Neuronal stem cell (in vitro differentiated cells): ENCODE measurements around the gene KLHL5.

Experiments used
- DNase-seq: peaks from one replicate; pipeline ENCODE4 v3.0.0-alpha.2; 2013; ENCODE audit warnings: low spot score
- H2AFZ ChIP-seq: one replicate; pipeline ENCODE4 v1.6.1; 2013; ENCODE audit warnings: mild to moderate bottlenecking, low read length, inconsistent platforms
- H2AK5ac ChIP-seq: 2 replicates; pipeline ENCODE4 v1.6.1; 2013; ENCODE audit warnings: low read depth, mild to moderate bottlenecking, inconsistent platforms, low read length, moderate library complexity, mixed read lengths
- H2BK120ac ChIP-seq: 2 replicates; pipeline ENCODE4 v1.6.1; 2013; ENCODE audit warnings: low read depth, mild to moderate bottlenecking, inconsistent platforms, low read length, moderate library complexity, mixed read lengths
- H2BK12ac ChIP-seq: one replicate; pipeline ENCODE4 v1.6.1; 2013; ENCODE audit warnings: low read length, inconsistent platforms
- H2BK15ac ChIP-seq: 2 replicates; pipeline ENCODE4 v1.6.1; 2013; ENCODE audit warnings: mild to moderate bottlenecking, low read length, inconsistent platforms, mixed read lengths
- H2BK5ac ChIP-seq: one replicate; pipeline ENCODE4 v1.6.1; 2013; ENCODE audit warnings: inconsistent platforms, mild to moderate bottlenecking, low read length, moderate library complexity
- H3K14ac ChIP-seq: one replicate; pipeline ENCODE4 v1.6.1; 2013; ENCODE audit warnings: low read length, inconsistent platforms
- H3K18ac ChIP-seq: 2 replicates; pipeline ENCODE4 v1.6.1; 2013; ENCODE audit warnings: low read length, inconsistent platforms
- H3K23ac ChIP-seq: 2 replicates; pipeline ENCODE4 v1.6.1; 2013; ENCODE audit warnings: low read depth, mild to moderate bottlenecking, mixed read lengths, low read length, inconsistent platforms; ENCODE audit not compliant: poor library complexity
- H3K27ac ChIP-seq: replicated peaks from 3 replicates; pipeline ENCODE4 v1.5.1; 2013; ENCODE audit warnings: low read length, inconsistent platforms
- H3K27me3 ChIP-seq, 3 experiments: 2 replicates each; pipeline ENCODE4 v1.6.1; 2013; ENCODE audit warnings: low read length in 3 of 3, mild to moderate bottlenecking in 2 of 3, inconsistent platforms in 1 of 3, low read depth in 1 of 3, mixed read lengths in 1 of 3, moderate library complexity in 1 of 3; ENCODE audit not compliant: control insufficient read depth in 3 of 3, insufficient read depth in 3 of 3
- H3K36me3 ChIP-seq, 2 donors: replicated peaks in 1 of 2; 2 replicates each; pipeline ENCODE4 v1.6.1; 2013; ENCODE audit warnings: low read length in 2 of 2; ENCODE audit not compliant: control insufficient read depth in 2 of 2, insufficient read depth in 2 of 2
- H3K4ac ChIP-seq: 2 replicates; pipeline ENCODE4 v1.6.1; 2013; ENCODE audit warnings: inconsistent platforms, mild to moderate bottlenecking, low read length, moderate library complexity
- H3K4me1 ChIP-seq, 2 donors: 1 replicate in 1 of 2; 2 replicates in 1 of 2; pipeline ENCODE4 v1.6.1; 2013; ENCODE audit warnings: low read length in 2 of 2, low read depth in 1 of 2; ENCODE audit not compliant: control insufficient read depth in 2 of 2, insufficient read depth in 1 of 2
- H3K4me2 ChIP-seq: one replicate; pipeline ENCODE4 v1.6.1; 2013; ENCODE audit warnings: mild to moderate bottlenecking, low read length, inconsistent platforms; ENCODE audit not compliant: insufficient read depth, poor library complexity, severe bottlenecking
- H3K4me3 ChIP-seq, 2 donors: 2 replicates each; pipeline ENCODE4 v1.5.1; 2013; ENCODE audit warnings: low read length in 2 of 2, mild to moderate bottlenecking in 2 of 2, inconsistent platforms in 1 of 2, moderate library complexity in 1 of 2
- H3K79me1 ChIP-seq: one replicate; pipeline ENCODE4 v1.6.1; 2013; ENCODE audit warnings: low read depth, mild to moderate bottlenecking, inconsistent platforms, low read length, moderate library complexity
- H3K9ac ChIP-seq: one replicate; pipeline ENCODE4 v1.6.1; 2013; ENCODE audit warnings: mild to moderate bottlenecking, low read depth, low read length, inconsistent platforms; ENCODE audit not compliant: poor library complexity
- H3K9me3 ChIP-seq, 2 donors: replicated peaks in 1 of 2; 2 replicates each; pipeline versions ENCODE3 to v1.6.1; 2013; ENCODE audit warnings: low read length in 2 of 2, mild to moderate bottlenecking in 2 of 2, inconsistent platforms in 1 of 2, low read depth in 1 of 2, mixed read lengths in 1 of 2, moderate library complexity in 1 of 2; ENCODE audit not compliant: control insufficient read depth in 2 of 2, insufficient read depth in 1 of 2
- H4K8ac ChIP-seq: one replicate; pipeline ENCODE4 v1.6.1; 2013; ENCODE audit warnings: low read depth, mild to moderate bottlenecking, inconsistent platforms, low read length, moderate library complexity
- H4K91ac ChIP-seq: one replicate; pipeline ENCODE4 v1.6.1; 2013; ENCODE audit warnings: low read length, low read depth, mild to moderate bottlenecking, inconsistent platforms; ENCODE audit not compliant: poor library complexity
- WGBS, 2 donors: extraction: QIAGEN DNeasy Blood & Tissue Kit; methylation state at CpG; one replicate each; pipeline ENCODE4 v1.1.7; 2013; ENCODE audit warnings: missing lambda C conversion rate in 2 of 2, mixed read lengths in 1 of 2; ENCODE audit not compliant: insufficient read length in 2 of 2, insufficient replicate concordance in 1 of 2; ENCODE audit errors: extremely low coverage in 2 of 2; 5-methylcytosine and 5-hydroxymethylcytosine counted together

KLHL5 gene

GRCh38 chr4:39085891-39086290, 23.9 kb downstream of the KLHL5 start:
- Histone ChIP-seq H2BK15ac (no peak overlapping the region), H3K27me3 (no peaks in the 10 kb centered on the region), H3K14ac (no peak overlapping the region), H3K23ac (no peak overlapping the region), H3K4me3 (no peak overlapping the region), H3K4ac (no peak overlapping the region), H3K36me3 (peaks cover 6 to 73% of the 10 kb centered on the region in 2 donors), H3K79me1 (no peaks in the 10 kb centered on the region), H2BK5ac (no peak overlapping the region), H3K4me1 (no peaks in the 10 kb centered on the region), H4K91ac (no peak overlapping the region), H2AFZ (no peak overlapping the region), H2BK12ac (no peak overlapping the region), H3K18ac (no peak overlapping the region), H3K4me2 (no peak overlapping the region), H4K8ac (no peak overlapping the region), H3K9ac (no peak overlapping the region), H2AK5ac (no peak overlapping the region), H2BK120ac (no peak overlapping the region), H3K9me3 (no peaks in the 10 kb centered on the region), H3K27ac (no peak overlapping the region)
- DNase-seq = no peak
- no CpG with 5 or more reads among the region's 5 CpGs for WGBS, 2 donors

- no peak overlapping the region for H2BK15ac ChIP-seq
- no peak overlapping the region for H3K18ac ChIP-seq
- no peak overlapping the region for H4K91ac ChIP-seq
- WGBS, 2 donors = no CpG with 5 or more reads among the region's 1 CpG
- H4K8ac ChIP-seq = no peak overlapping the region
- H3K27me3 ChIP-seq = no peaks in the 10 kb centered on the region
- H2BK120ac ChIP-seq = no peak overlapping the region
- H3K4me1 ChIP-seq = no peaks in the 10 kb centered on the region
- no peaks in the 10 kb centered on the region for H3K9me3 ChIP-seq
- no peak overlapping the region for H2BK12ac ChIP-seq
- no peak for DNase-seq
- no peak overlapping the region for H3K9ac ChIP-seq
- H2BK5ac ChIP-seq = no peak overlapping the region
- no peak overlapping the region for H3K4me2 ChIP-seq
- H3K4me3 ChIP-seq = no peak overlapping the region
- no peaks in the 10 kb centered on the region for H3K79me1 ChIP-seq
- H3K14ac ChIP-seq = no peak overlapping the region
- peaks cover 0 to 28% of the 10 kb centered on the region in 2 donors for H3K36me3 ChIP-seq
- H2AFZ ChIP-seq = no peak overlapping the region
- no peak overlapping the region for H3K23ac ChIP-seq
- no peak overlapping the region for H3K4ac ChIP-seq
- no peak overlapping the region for H2AK5ac ChIP-seq
- H3K27ac ChIP-seq = no peak overlapping the region
Observed at GRCh38 chr4:39096847-39097246, 34.8 kb downstream of the KLHL5 start.

DNA sequence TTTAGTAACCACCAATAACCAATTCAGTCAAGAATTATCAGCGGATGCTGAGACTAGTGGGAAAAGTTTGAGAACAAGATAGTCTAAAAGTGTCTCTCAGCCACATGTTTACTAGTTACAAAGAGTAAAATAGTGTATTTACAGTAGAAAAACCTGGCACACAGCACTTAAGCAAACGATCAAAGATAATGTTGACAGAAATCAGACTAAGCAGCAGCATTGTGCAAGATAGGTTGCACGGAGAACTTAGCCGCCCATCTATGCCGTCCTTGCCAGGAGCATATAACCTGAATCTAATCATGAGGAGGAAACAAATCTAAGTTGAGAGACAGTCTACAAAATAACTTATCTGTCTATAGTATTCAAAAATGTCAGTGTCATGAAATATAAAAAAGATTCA, 35.3 kb downstream of the KLHL5 start:
- Histone ChIP-seq H3K14ac (no peak overlapping the region), H2AFZ (no peak overlapping the region), H3K4ac (no peak overlapping the region)

GRCh38 chr4:39102297-39102696, 40.3 kb downstream of the KLHL5 start:
- Histone ChIP-seq H2BK12ac (no peak overlapping the region), H3K4me3 (no peak overlapping the region), H3K9me3 (peaks cover 0 to 2% of the 10 kb centered on the region in 2 donors), H3K23ac (no peak overlapping the region), H3K14ac (no peak overlapping the region), H2BK5ac (no peak overlapping the region), H3K4me2 (no peak overlapping the region), H2BK15ac (no peak overlapping the region), H3K27ac (no peak overlapping the region), H4K8ac (no peak overlapping the region), H3K9ac (no peak overlapping the region), H2BK120ac (no peak overlapping the region), H3K18ac (no peak overlapping the region), H3K27me3 (no peaks in the 10 kb centered on the region), H4K91ac (no peak overlapping the region), H3K4ac (no peak overlapping the region), H2AK5ac (no peak overlapping the region), H3K79me1 (no peaks in the 10 kb centered on the region), H2AFZ (no peak overlapping the region), H3K4me1 (no peaks in the 10 kb centered on the region), H3K36me3 (peaks cover 8 to 55% of the 10 kb centered on the region in 2 donors)
- WGBS, 2 donors = no CpG with 5 or more reads among the region's 7 CpGs
- no peak for DNase-seq

More for the DNA sequence above, 35.3 kb downstream of the KLHL5 start:
- no peak overlapping the region for H4K8ac ChIP-seq
- no peak overlapping the region for H3K23ac ChIP-seq
- DNase-seq = no peak
- H3K36me3 ChIP-seq = peaks cover 0 to 28% of the 10 kb centered on the region in 2 donors
- H3K4me2 ChIP-seq = no peak overlapping the region
- no peak overlapping the region for H4K91ac ChIP-seq
- no peak overlapping the region for H2BK15ac ChIP-seq
- H3K9me3 ChIP-seq = no peaks in the 10 kb centered on the region
- H3K9ac ChIP-seq = no peak overlapping the region
- no peaks in the 10 kb centered on the region for H3K27me3 ChIP-seq
- H3K18ac ChIP-seq = no peak overlapping the region
- no peak overlapping the region for H2BK120ac ChIP-seq
- H3K79me1 ChIP-seq = no peaks in the 10 kb centered on the region
- H3K4me3 ChIP-seq = no peak overlapping the region
- H2BK5ac ChIP-seq = no peak overlapping the region
- no peak overlapping the region for H2AK5ac ChIP-seq
- H2BK12ac ChIP-seq = no peak overlapping the region
- WGBS, 2 donors = no CpG with 5 or more reads among the region's 5 CpGs
- H3K27ac ChIP-seq = no peak overlapping the region
- H3K4me1 ChIP-seq = no peaks in the 10 kb centered on the region
